HG03025 (cell line): ENCODE data around the gene RAET1E.
"Not testable (repeated sequence)": the region's sequence is repeated elsewhere in the genome, so short reads cannot be mapped to it uniquely, and the experiment has no call there.

Experiments
- ATAC-seq: cut with Tn5 transposase; IDR thresholded peaks from one replicate; pipeline ENCODE4 v1.9.1; 2021; ENCODE audit warnings: mild to moderate bottlenecking, moderate library complexity; ENCODE audit not compliant: unreplicated experiment, low FRiP score

Gene RAET1E

GRCh38 chr6:149913085-149913484 is 15.2 kb upstream of the RAET1E start:
- no peak for ATAC-seq

- ATAC-seq, result not testable (repeated sequence)
Measured at GRCh38 chr6:149912680-149913079, 14.8 kb upstream of the RAET1E start.

GRCh38 chr6:149910721-149911151 is 12.8 kb upstream of the RAET1E start:
- no peak for ATAC-seq

GRCh38 chr6:149909701-149910470 is 12.0 kb upstream of the RAET1E start:
- ATAC-seq, result no peak

GRCh38 chr6:149908480-149908879 is 10.6 kb upstream of the RAET1E start:
- ATAC-seq, result not testable (repeated sequence)

GRCh38 chr6:149907317-149907716 is 9.4 kb upstream of the RAET1E start:
- no peak for ATAC-seq

- ATAC-seq, result no peak
Measured at GRCh38 chr6:149906405-149906804, 8.5 kb upstream of the RAET1E start.

GRCh38 chr6:149905911-149906371 is 8.0 kb upstream of the RAET1E start:
- no peak for ATAC-seq

GRCh38 chr6:149905371-149905910 is 7.5 kb upstream of the RAET1E start:
- no peak for ATAC-seq

- ATAC-seq, result no peak
Measured at GRCh38 chr6:149904661-149905370, 6.9 kb upstream of the RAET1E start.

GRCh38 chr6:149903938-149904611 is 6.2 kb upstream of the RAET1E start:
- ATAC-seq, result no peak

GRCh38 chr6:149901444-149902140 is 3.7 kb upstream of the RAET1E start:
- no peak for ATAC-seq

- ATAC-seq, result no peak
Measured at GRCh38 chr6:149900620-149901443, 2.9 kb upstream of the RAET1E start.

GRCh38 chr6:149899926-149900619 is 2.2 kb upstream of the RAET1E start:
- no peak for ATAC-seq

- ATAC-seq, result no peak
Measured at GRCh38 chr6:149899486-149899885, 1.6 kb upstream of the RAET1E start.

- no peak for ATAC-seq
Measured at GRCh38 chr6:149898966-149899365, 1.1 kb upstream of the RAET1E start.

- no peak for ATAC-seq
Measured at GRCh38 chr6:149897015-149897697, 757 bp downstream of the RAET1E start.

GRCh38 chr6:149896491-149896890 is 1.4 kb downstream of the RAET1E start:
- no peak for ATAC-seq
